Naive thymus-derived CD8-positive, alpha-beta T cell (primary cell): ENCODE measurements around the gene SFRP5. TPM values are rescaled to one million over a fixed set of nuclear protein-coding genes. Genes with fewer than 3 reads are reported as not detected.

Source experiments
- ATAC-seq, 2 donors: fragments of 150-1000 bp; cut with Tn5 transposase in 1 of 2; sonication (Bioruptor Pico), chemical (Tn5 transposase) in 1 of 2; 1 replicate in 1 of 2; 2 replicates in 1 of 2; pipeline ENCODE4 v1.10.0; 2021; ENCODE audit warnings: mild to moderate bottlenecking in 2 of 2, moderate library complexity in 2 of 2
- POLR2A ChIA-PET: fragments of 350-600 bp; sonication (Branson Sonifier 250); formaldehyde crosslinking; loops from one replicate; lab custom pipeline; 2021; ENCODE audit warnings: antibody characterized with exemption; lab: Charles Lee
- DNase-seq, 10 donors: peaks; one replicate each; pipeline versions ENCODE4 v3.0.0 to v3.0.0-alpha.2; 2020 to 2022
- H3K27ac Mint-ChIP-seq, 10 donors: one replicate each; pipeline ENCODE4 v1.8.0; 2020 to 2022; ENCODE audit warnings: mild to moderate bottlenecking in 10 of 10, mixed read lengths in 10 of 10, moderate library complexity in 4 of 10, inconsistent platforms in 1 of 10
- H3K27me3 Mint-ChIP-seq, 5 donors: one replicate each; pipeline ENCODE4 v1.8.0; 2021 to 2022; ENCODE audit warnings: mixed read lengths in 5 of 5
- H3K36me3 Mint-ChIP-seq, 3 donors: one replicate each; pipeline ENCODE4 v1.8.0; 2020 to 2022; ENCODE audit warnings: mixed read lengths in 3 of 3, mild to moderate bottlenecking in 2 of 3, inconsistent platforms in 1 of 3
- H3K4me1 Mint-ChIP-seq, 4 donors: one replicate each; pipeline ENCODE4 v1.8.0; 2021 to 2022; ENCODE audit warnings: mixed read lengths in 4 of 4
- H3K4me3 Mint-ChIP-seq, 10 donors: one replicate each; pipeline ENCODE4 v1.8.0; 2020 to 2022; ENCODE audit warnings: mild to moderate bottlenecking in 10 of 10, mixed read lengths in 10 of 10, moderate library complexity in 6 of 10, inconsistent platforms in 1 of 10
- H3K9me3 Mint-ChIP-seq, 9 donors: one replicate each; pipeline ENCODE4 v1.8.0; 2020 to 2022; ENCODE audit warnings: mixed read lengths in 9 of 9, mild to moderate bottlenecking in 3 of 9, inconsistent platforms in 1 of 9, moderate library complexity in 1 of 9
- polyA plus RNA-seq, 3 donors: library from polyadenylated mRNA; unstranded; fragments of 300-500 nt; fragmentation: Illumina TruSeq; gene quantifications; one replicate each; pipeline ENCODE4 v1.2.3, GENCODE V29; 2021
- total RNA-seq, 8 experiments: library from RNA in 2 of 8; stranded (reverse) in 2 of 8; gene quantifications; one replicate each; pipeline ENCODE4 v1.2.3 and lab custom pipeline; 2021 to 2026

Gene SFRP5
- total and polyA plus RNA-seq, 5 experiments from 2014 or later = 12.3 to 39.5 (median 14.4) TPM

- Mint-ChIP-seq H3K27ac (peak overlapping the region in 3 of 10 donors; percentile 28 to 61 (median 56)), H3K36me3 (peaks cover 0 to 6% (median 0%) of the 10 kb centered on the region in 3 donors), H3K4me1 (peaks cover 19 to 51% (median 26%) of the 10 kb centered on the region in 4 donors), H3K9me3 (no peaks in the 10 kb centered on the region), H3K4me3 (peak overlapping the region; percentile 80 to 92 (median 88)), H3K27me3 (peaks cover 4 to 23% (median 13%) of the 10 kb centered on the region in 5 donors)
- POLR2A ChIA-PET = interaction anchor here (0.7 to 4.3 kb wide), 9 partner anchors 10 to 98 kb away, joined by 4 to 52 read pairs (median 5); partner anchors contain the start of genes GOLGA7B and ZFYVE27
- ATAC-seq = peak; percentile 80 to 82
- DNase-seq = peak in 6 of 10 donors; percentile 7 to 61 (median 33)
Measured at GRCh38 chr10:97771055-97771891, 526 bp downstream of the SFRP5 start.

- no peaks in the 10 kb centered on the region for H3K9me3 Mint-ChIP-seq
- peaks cover 0 to 6% (median 0%) of the 10 kb centered on the region in 3 donors for H3K36me3 Mint-ChIP-seq
- peak overlapping the region; percentile 80 to 92 (median 88) for H3K4me3 Mint-ChIP-seq
Measured at GRCh38 chr10:97770255-97770654, 1.5 kb downstream of the SFRP5 start.

GRCh38 chr10:97768322-97769315 lies 3.2 kb downstream of the SFRP5 start:
- peak in 1 of 10 donors; percentile 50 for DNase-seq

More at GRCh38 chr10:97770255-97770654, 1.5 kb downstream of the SFRP5 start:
- Mint-ChIP-seq H3K27me3 (peaks cover 4 to 23% (median 13%) of the 10 kb centered on the region in 5 donors), H3K27ac (peak overlapping the region in 4 of 10 donors; percentile 4 to 76 (median 66)), H3K4me1 (peaks cover 19 to 51% (median 28%) of the 10 kb centered on the region in 4 donors)
- POLR2A ChIA-PET = interaction anchor here (0.5 to 4.3 kb wide), 4 partner anchors 11 to 136 kb away, joined by 3 to 52 read pairs (median 4); partner anchors contain the start of genes GOLGA7B and ZFYVE27
- ATAC-seq (no peak), DNase-seq (no peak)

GRCh38 chr10:97766996-97767924 lies 4.5 kb downstream of the SFRP5 start:
- peaks cover 0 to 6% (median 2%) of the 10 kb centered on the region in 3 donors for H3K36me3 Mint-ChIP-seq
- ATAC-seq = no peak
- H3K4me1 Mint-ChIP-seq = peaks cover 21 to 50% (median 30%) of the 10 kb centered on the region in 4 donors
- H3K27ac Mint-ChIP-seq = peak overlapping the region in 2 of 10 donors; percentile 22 to 59
- H3K9me3 Mint-ChIP-seq = no peaks in the 10 kb centered on the region
- POLR2A ChIA-PET = interaction anchor here (0.7 to 2.2 kb wide), 4 partner anchors 14 to 82 kb away, joined by 3 to 5 read pairs (median 5); partner anchors contain the start of gene GOLGA7B
- H3K4me3 Mint-ChIP-seq = no peak overlapping the region
- DNase-seq = peak in 1 of 10 donors; percentile 59
- H3K27me3 Mint-ChIP-seq = peaks cover 2 to 22% (median 9%) of the 10 kb centered on the region in 5 donors

More at GRCh38 chr10:97768322-97769315, 3.2 kb downstream of the SFRP5 start:
- H3K27me3 Mint-ChIP-seq = peaks cover 4 to 23% (median 13%) of the 10 kb centered on the region in 5 donors
- no peaks in the 10 kb centered on the region for H3K9me3 Mint-ChIP-seq
- H3K4me1 Mint-ChIP-seq = peaks cover 27 to 57% (median 34%) of the 10 kb centered on the region in 4 donors
- POLR2A ChIA-PET = interaction anchor here (1.2 to 4.3 kb wide), 2 partner anchors 13 kb away, joined by 5 to 52 read pairs; no protein-coding TSS in a partner anchor
- no peak for ATAC-seq
- H3K27ac Mint-ChIP-seq = peak overlapping the region in 7 of 10 donors; percentile 5 to 58 (median 41)
- peak overlapping the region in 1 of 10 donors; percentile 3 for H3K4me3 Mint-ChIP-seq
- peaks cover 0 to 6% (median 2%) of the 10 kb centered on the region in 3 donors for H3K36me3 Mint-ChIP-seq

GRCh38 chr10:97766106-97766810 lies 5.5 kb downstream of the SFRP5 start:
- H3K36me3 Mint-ChIP-seq = peaks cover 0 to 13% (median 8%) of the 10 kb centered on the region in 3 donors
- no peaks in the 10 kb centered on the region for H3K9me3 Mint-ChIP-seq
- peaks cover 0 to 16% (median 6%) of the 10 kb centered on the region in 5 donors for H3K27me3 Mint-ChIP-seq
- DNase-seq = peak in 1 of 10 donors; percentile 43
- H3K4me1 Mint-ChIP-seq = peaks cover 18 to 43% (median 30%) of the 10 kb centered on the region in 4 donors
- no peak for ATAC-seq
- H3K4me3 Mint-ChIP-seq = no peak overlapping the region
- POLR2A ChIA-PET = interaction anchor here (0.8 to 5.4 kb wide), 6 partner anchors 15 to 102 kb away, joined by 3 to 34 read pairs (median 5); partner anchors contain the start of genes GOLGA7B and ZFYVE27
- H3K27ac Mint-ChIP-seq = peak overlapping the region in 3 of 10 donors; percentile 7 to 63 (median 40)

GRCh38 chr10:97765201-97765600 lies 6.6 kb downstream of the SFRP5 start:
- peak overlapping the region in 2 of 10 donors; percentile 57 to 63 for H3K27ac Mint-ChIP-seq
- peaks cover 0 to 13% (median 12%) of the 10 kb centered on the region in 3 donors for H3K36me3 Mint-ChIP-seq
- ATAC-seq (no peak), DNase-seq (peak in 1 of 10 donors; percentile 45)
- peaks cover 11 to 32% (median 24%) of the 10 kb centered on the region in 4 donors for H3K4me1 Mint-ChIP-seq
- H3K4me3 Mint-ChIP-seq = no peak overlapping the region
- H3K9me3 Mint-ChIP-seq = no peaks in the 10 kb centered on the region
- POLR2A ChIA-PET = interaction anchor here (0.8 to 5.4 kb wide), 4 partner anchors 16 to 29 kb away, joined by 3 to 34 read pairs (median 5); partner anchors contain the start of gene ZFYVE27
- peaks cover 0 to 8% (median 0%) of the 10 kb centered on the region in 5 donors for H3K27me3 Mint-ChIP-seq

- peak in 1 of 10 donors; percentile 41 for DNase-seq
- POLR2A ChIA-PET = interaction anchor here (1.8 to 5.4 kb wide), 2 partner anchors 16 to 28 kb away, joined by 5 to 34 read pairs; partner anchors contain the start of gene ZFYVE27
Measured at GRCh38 chr10:97764519-97764931, 7.3 kb downstream of the SFRP5 start.

GRCh38 chr10:97763947-97764346 lies 7.9 kb downstream of the SFRP5 start:
- DNase-seq = no peak
- Mint-ChIP-seq H3K4me3 (no peak overlapping the region), H3K36me3 (peaks cover 0 to 20% (median 13%) of the 10 kb centered on the region in 3 donors), H3K27ac (peak overlapping the region in 2 of 10 donors; percentile 15 to 55), H3K27me3 (no peaks in the 10 kb centered on the region), H3K4me1 (peaks cover 8 to 27% (median 21%) of the 10 kb centered on the region in 4 donors), H3K9me3 (no peaks in the 10 kb centered on the region)
- POLR2A ChIA-PET = interaction anchor here (1.2 to 5.4 kb wide), 3 partner anchors 9 to 105 kb away, joined by 3 to 34 read pairs (median 10); no protein-coding TSS in a partner anchor
- no peak for ATAC-seq

More at GRCh38 chr10:97764519-97764931, 7.3 kb downstream of the SFRP5 start:
- Mint-ChIP-seq H3K27ac (peak overlapping the region in 3 of 10 donors; percentile 25 to 66 (median 63)), H3K9me3 (no peaks in the 10 kb centered on the region), H3K4me3 (no peak overlapping the region), H3K4me1 (peaks cover 8 to 28% (median 21%) of the 10 kb centered on the region in 4 donors), H3K36me3 (peaks cover 0 to 15% (median 13%) of the 10 kb centered on the region in 3 donors), H3K27me3 (peaks cover 0 to 3% (median 0%) of the 10 kb centered on the region in 5 donors)
- ATAC-seq = no peak

- Mint-ChIP-seq H3K9me3 (no peaks in the 10 kb centered on the region), H3K27ac (peak overlapping the region in 1 of 10 donors; percentile 5), H3K36me3 (peaks cover 0 to 22% (median 13%) of the 10 kb centered on the region in 3 donors), H3K4me1 (peaks cover 8 to 26% (median 20%) of the 10 kb centered on the region in 4 donors), H3K27me3 (no peaks in the 10 kb centered on the region), H3K4me3 (no peak overlapping the region)
- POLR2A ChIA-PET = interaction anchor here (1.2 to 5.4 kb wide), 3 partner anchors 9 to 106 kb away, joined by 3 to 34 read pairs (median 10); no protein-coding TSS in a partner anchor
- ATAC-seq (no peak), DNase-seq (no peak)
Measured at GRCh38 chr10:97763411-97763810, 8.4 kb downstream of the SFRP5 start.
